DMS 273 treated with DMSO at 0.1 percent for 48 hours (cell line): ENCODE data around the gene SDC4.
"Not testable (repeated sequence)": the region's sequence is repeated elsewhere in the genome, so short reads cannot be mapped to it uniquely, and the experiment has no call there.

ENCODE experiments used
- DNase-seq: peaks from one replicate; lab custom pipeline; 2025; lab: John Stamatoyannopoulos, UW

SDC4 gene

DNA sequence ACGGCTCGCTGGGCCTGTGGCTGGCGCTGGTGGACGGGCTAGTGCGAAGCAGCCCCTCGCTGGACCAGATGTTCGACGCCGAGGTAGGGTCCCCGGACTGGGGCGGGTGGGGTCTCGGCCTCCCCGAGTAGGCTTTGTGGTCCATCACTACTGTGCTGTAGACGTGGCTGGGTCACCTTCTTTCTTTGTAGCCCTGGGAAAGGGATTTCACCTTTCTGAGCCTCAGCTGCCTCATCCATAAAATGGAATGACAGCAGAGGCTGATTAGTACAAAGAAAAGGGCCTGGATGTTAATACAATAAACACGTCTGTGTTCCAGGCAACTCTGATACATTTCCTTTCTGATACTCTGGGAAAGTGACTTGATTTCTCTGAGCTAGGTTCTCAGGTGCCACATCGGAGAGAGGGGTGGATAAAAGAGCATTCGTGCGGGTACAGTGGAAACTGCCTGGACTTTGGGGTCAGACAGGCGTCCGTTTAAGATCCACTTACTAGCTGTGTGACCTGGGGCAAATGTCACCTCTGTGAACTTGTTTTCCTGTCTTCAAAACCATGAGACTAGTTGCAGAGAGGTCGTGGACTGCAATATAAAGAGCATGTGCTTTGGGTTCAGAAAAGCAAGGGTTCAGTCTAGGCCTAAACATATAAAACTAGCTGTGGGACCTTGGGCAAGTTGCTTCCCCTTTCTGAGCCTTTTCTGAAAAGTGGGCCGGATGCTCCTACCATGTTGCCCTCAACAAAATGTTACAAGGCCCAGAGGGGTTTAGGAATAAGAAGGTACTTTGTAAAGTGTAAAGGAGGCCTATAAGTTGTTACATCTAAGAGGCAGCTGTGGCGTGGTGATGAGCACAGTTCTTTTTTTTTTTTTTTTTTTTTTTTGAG lies 15.6 kb upstream of the SDC4 start:
- no peak for DNase-seq

DNA sequence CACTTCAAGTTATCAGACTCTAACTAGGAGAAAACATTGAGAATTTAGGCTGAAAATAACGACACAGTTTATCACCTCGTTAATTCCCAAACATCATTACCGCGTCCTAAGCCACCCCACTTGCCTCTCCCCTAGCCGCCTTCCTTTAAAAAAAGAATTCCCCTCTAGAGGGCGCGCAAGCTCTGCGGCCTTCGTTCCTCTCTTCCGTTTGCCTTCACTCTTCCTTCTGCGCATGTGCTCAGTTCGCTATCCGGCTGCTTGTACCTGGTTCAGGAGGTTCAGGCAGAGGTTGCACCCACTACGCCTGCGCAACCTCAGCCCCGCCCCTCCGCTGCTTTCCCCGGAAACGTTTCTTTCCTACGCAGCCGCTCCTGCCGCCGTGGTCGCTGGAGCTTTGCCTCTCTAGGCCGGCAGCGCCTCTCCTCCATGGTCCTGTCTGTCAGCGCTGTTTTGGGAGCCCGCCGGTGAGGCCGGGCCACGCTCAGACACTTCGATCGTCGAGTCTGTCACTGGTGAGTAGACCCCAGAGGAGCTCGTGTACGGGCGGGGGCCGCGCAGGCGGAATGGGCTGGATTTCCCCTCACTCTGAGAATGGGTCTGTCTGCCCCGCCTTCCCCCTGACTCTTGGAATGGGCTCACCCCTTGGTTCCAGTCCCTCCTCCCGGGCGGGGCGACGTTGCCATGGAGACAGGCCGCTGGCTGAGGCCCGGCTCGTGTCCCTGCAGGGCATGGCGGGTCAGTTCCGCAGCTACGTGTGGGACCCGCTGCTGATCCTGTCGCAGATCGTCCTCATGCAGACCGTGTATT lies 14.8 kb upstream of the SDC4 start, which contains the start of gene SYS1:
Gene SYS1 (plus strand): TSS at position 353 of the 807 bp plus-strand sequence. CDS start 376 bp downstream, at position 729.
- DNase-seq, result peak; percentile 98

DNA sequence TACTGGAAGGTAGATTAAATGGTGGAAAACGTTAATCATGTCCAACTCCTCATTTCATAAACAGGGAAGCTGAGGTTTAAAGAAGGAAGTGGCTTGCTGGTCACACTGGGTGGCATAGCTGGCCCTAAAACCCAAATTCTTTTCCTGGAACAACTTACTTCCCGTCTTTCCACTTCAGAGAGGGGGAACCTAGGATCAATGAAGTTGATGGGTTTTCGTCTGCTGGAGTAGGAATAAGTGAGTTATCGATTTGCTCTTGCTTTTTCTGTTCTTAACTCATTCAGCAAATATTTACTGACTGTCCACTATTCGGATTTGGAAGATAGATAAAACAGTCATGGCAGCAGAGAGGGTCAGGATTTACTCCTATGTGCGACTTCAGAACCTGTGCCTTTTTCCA lies 13.6 kb upstream of the SDC4 start:
- DNase-seq, result no peak

DNA sequence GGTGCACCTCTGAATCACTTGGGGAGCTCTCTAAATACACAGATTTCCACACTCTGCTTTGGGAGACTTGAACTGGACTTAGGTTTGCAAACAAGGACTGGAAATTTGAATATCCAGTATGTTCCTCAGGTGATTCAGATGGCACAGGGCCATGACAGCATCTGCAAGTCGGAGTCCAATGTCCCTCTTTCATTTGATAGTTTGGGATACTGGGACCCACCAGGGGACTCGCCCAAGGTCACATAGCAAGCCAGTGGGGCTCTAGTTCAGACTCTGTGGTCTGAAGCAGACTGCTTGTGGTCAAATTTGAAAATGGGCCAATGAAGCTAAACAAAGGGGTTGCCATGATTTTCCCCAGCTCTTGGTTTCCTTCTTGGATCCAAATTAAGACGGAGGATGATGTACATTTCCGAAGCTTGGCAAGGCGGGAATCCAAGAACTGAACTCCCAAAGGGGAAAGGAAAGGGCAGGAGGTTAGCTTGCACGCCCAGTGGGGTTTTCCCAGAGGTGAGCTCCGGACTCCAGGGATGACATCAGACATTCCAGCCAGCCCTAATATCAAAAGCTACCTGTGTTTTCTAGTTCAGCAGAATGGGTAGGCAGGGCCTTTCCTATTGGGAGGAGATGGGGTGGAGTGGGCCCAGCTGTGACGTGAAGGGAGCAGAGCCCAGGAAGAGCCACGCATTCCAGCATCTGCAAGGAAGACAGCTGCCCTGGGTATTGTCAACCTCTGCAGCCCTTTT lies 11.4 kb upstream of the SDC4 start:
- DNase-seq, result no peak

DNA sequence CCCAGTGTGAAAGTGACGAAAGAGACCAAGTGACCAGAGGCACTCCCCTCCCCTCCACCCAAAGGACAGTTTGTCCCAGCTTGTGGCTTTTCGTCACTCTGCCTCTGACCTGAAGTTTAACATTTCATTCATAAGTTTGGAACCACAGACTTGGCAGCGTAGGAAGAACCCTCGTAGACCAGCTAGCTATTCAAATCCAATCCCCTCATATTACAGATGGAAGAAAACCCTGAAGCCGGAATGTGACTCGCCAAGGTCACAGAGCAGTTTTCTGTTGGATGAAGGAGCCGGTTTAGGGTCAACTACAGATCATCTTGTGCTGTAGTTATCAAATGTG lies 10.8 kb upstream of the SDC4 start:
- no peak for DNase-seq

DNA sequence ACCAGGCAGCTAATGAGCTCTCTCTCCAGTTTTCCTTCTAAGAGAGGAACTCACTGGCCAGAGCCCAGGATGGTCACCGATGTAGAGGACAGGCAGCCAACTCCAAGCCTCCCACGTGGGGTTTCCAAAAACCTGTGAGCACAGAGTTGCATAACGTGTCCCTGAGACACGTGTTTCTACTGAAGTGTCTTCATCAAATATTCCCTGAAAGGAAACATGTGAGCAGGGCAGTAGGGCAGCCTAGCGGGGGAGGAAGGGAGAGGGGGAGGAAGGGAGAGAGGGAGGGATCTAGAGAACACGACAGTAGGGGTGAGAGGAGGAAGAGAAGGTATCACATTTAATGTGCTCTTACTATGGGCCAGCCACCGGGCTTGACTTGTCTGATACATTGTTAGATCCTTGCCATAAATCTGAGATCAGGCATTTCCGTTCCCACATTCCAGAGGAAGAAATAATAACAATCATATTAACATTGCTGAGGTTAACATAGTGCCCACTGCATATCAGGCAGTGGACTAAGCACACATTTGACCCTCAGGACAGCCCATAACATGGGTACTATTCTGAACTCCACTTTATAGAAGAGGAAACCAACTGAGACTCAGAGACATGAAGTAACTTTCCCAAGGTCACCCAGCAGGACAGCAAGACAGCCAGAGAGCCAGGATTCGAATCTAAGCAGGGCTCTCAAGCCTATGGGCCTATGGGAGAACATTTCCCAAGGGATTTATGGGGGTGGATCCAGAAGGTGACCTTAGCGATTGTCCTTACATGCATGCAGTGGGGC lies 10.3 kb upstream of the SDC4 start:
- no peak for DNase-seq

DNA sequence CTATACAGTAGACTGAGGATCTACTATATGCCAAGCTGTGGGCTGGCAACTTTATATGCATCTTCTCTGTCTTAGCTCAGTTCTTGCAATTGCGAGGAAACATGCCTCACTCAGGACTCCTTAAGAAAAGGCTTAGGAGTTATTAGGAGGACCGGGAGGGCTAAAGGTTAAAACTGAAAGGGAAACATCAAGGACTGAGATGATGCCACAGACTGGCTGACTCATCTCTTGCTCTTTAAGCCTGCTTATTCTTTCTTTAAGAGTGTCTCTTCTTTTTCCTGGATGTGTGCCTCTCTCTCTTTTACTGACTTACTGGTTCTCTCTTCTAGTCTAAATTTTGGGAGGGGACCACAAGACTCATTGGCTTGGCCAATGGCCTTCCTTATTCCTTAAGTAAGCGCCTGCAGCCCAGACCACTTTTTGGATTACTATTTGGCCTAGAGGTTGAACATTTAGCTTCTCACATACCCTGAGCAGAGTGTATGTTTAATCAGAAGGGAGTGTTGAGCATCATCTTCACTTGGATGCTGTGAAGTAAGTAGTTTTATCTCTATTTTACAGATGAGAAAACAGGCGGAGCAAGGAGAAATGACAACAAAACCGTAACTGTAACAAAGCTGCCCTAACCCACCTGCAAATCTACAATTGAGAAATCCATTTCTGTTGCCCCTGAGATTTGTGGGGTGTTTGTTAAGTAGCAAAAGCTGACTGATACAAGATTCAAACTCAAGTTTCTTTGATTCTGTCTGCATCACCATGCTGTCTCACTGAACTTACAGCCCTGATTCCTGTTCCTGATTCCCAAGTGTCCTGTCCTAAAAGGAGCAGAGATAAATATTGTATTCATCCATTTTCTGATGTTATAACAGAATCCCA lies 7.2 kb upstream of the SDC4 start:
- no peak for DNase-seq

DNA sequence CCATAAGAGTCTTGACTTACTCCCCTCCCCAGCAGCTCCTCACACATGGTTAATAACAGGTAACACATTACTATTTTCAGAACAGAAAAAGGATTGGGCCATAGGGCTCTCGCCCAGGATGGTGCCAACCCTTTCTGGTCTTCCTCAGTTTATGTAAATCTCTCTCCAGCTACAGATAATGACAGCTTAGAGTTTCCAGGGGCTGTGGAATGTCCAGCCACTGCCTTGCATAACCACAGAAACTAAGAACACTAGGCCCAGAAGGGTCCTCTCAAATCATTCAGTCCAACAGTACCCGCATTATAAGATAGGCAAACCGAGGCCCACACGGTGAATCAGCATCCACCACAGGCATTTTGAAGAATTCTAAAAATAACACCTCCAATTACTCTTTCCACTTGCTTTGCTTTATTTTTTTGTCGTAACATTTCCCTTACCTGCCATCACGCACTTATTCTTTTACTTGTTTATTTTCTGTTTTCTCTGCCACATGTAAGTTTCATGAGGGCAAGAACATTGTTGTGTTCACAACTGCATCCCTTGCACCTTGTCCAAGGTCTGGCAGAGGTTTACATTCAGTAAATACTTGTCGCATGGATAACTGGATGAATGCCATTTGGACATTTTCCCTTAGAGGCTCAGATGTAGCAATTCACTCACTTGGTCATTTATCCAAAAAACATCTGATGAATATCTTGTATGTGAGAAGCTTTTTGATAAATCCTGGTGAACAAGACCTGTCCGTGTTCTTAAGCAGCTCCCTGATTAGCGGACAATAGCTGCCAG lies 6.4 kb upstream of the SDC4 start:
- DNase-seq, result no peak

DNA sequence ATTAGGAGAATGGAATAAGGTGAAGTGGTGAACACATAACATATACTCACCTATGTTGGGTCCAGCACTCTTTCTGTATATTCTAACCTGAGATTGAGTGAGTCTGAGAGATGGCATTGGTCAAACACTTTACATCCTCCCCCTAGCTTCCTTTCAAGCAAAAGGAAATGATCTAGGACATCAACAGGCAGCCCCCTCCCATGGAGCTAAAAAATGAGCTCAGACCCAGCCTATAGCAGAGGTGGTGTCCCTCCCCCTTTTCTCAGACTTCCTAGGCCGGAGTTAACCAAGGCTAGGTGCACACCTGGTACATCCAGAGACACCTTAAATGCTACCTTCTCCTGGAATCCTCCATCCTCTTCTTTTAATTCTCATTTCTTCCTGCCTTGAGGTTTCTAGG lies 5.5 kb upstream of the SDC4 start:
- no peak for DNase-seq

DNA sequence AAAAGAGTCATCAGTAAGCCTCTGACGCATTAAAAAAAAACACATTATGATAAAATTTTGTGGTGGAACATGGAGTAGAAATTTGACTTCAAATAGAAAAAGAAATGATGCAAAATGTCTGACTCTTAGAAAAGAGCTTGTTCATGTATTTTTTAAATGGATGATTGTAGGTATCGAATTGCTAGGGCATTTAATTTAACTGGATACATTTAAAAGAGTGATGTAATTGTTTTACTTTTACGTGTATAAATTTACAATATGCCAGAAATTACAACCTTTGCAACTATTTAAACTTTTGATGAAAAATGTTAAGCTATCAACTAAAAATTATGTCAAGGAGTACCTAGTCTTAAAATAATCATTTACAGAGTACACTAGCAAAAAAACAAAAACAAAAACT lies 4.5 kb upstream of the SDC4 start:
- DNase-seq, result no peak

DNA sequence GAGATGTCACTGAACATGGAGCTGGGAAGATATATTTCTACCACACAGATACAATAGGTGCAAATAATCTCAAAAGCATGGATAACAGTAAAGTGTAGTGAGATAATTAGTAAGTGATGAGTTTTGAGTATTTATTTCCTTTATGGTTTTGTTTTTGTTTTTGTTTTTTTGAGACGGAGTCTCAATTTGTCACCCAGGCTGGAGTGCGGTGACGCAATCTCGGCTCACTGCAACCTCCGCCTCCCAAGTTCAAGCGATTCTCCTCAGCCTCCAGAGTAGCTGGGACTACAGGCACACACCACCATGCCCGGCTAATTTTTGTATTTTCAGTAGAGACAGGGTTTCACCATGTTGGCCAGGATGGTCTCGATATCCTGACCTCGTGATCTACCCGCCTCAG lies 2.6 kb upstream of the SDC4 start:
- not testable (repeated sequence) for DNase-seq

DNA sequence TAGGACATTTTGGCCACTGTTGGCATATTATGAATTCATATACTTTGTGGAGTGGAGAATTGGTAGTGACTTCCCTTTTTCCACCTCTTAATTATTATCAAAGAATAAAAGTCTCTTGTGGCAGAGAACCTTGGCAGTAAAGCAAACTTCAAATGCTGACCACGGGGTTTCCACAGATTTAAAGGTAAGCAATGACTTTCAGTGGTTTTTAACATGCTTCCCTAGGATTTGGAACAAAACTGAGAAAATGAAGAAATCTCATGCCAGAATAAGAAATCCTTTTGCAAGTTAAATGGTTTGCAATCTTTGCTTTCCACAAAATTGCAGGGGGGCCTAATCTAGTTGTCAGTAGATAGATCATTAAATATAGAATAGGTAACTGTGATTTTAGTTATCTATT lies 2.0 kb upstream of the SDC4 start:
- DNase-seq, result no peak

DNA sequence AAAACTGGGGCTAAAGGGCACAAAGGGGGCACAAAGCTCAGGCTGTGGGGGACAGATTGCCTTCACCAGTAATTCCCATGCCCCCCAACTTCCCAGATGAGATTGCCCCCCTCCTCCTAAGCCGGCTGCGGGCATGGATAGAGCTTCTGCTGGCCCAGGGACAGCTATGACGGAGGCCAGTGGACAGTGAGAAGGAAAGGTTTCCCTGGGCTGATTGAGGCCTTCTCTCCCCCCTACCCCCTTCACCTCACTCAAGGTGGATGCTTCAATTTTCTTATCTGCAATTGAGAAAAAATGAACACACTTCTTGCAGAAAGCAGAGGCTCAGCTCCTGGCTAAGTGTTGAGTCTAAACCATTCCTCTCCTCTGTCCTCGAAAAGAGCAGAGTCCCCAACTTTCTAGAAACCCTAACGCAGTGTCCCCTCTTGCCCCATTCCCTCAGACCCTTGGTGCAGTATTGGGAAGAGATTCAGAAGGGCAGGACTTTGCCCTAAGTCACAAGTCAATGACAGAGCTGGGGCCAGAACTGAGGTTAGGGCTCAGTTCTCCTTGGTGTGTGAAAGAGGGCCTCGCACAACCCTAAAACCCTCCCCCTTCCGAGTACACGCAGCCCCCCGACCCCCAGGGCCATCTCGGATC lies 808 bp downstream of the SDC4 start:
- DNase-seq, result no peak

DNA sequence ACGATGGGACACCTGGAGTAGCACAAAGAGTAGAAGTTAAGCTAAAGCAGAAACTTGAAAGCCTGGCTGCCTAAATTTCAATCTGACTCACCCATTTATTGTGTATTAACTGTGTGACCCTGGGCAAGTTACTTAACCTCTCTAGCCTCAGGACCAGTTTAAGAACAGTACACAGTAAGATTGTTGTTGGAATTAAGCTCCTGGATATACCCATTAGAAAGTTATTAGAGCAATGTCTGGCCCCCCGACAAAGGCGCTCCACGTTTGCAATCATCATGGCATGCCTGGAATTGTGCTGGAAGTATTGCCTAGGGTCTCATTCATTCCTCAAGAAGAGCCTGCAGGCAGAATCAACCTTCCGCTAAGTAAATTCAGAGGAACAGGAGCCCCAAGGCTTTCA lies 1.4 kb downstream of the SDC4 start:
- no peak for DNase-seq

DNA sequence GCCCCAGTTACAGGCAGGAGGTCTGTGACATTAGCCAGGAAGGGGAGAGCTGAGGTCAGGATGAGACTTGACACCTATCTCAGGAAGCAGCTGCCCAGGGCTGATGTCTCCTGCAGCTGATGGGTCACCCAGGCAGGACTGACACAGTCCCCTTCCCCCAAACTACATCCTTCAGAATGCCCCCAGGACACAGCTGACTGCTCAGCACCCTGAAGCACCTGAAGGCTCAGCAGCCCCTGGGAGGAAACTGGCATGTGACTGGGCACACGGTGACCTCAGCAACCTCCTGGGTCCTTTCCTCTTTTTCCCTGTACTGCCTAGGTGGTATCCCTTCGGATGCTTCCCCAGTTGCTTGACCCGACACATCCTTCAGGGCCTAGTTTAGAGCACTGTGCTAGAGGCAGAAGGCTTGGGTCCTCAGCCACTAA lies 1.9 kb downstream of the SDC4 start:
- no peak for DNase-seq

DNA sequence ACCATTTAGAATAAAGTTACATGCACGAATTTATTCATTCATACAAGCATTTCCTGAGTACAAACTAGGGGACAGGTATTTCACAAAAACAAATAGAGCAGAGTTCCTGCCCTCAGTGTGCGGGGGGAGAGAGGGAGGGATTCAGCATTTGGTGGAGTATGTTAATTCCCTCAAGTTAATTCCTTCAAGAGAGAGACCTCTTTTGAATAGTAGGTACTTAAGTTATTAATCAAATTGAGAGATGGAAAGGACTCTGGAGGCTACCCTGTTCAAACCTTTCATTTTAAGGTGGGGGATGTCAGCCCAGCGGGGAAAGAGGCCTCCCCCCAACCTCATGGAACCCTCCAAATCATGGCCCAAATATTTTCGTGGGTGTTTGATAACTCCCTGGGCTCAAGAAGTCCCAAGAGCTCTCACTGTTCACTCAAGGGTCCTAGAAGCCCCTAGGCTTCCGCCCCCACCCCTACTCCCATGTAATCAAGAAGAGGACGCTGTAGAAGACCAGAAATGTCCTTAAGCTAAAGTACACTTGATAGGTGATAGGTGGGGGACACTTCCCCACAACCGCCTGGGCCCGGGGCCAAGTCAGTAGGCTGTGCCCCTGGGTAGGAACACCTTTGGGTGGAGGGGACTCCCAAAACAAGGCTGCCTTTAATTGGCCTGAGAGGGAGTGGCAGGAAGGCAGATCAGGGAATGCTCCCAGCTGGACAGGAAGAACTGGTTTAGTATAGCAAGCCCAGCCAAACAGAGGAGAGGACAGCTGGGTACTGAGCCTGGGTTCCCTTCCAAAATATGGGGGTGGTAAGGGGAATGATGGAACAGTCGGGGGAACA lies 2.9 kb downstream of the SDC4 start:
- no peak for DNase-seq

DNA sequence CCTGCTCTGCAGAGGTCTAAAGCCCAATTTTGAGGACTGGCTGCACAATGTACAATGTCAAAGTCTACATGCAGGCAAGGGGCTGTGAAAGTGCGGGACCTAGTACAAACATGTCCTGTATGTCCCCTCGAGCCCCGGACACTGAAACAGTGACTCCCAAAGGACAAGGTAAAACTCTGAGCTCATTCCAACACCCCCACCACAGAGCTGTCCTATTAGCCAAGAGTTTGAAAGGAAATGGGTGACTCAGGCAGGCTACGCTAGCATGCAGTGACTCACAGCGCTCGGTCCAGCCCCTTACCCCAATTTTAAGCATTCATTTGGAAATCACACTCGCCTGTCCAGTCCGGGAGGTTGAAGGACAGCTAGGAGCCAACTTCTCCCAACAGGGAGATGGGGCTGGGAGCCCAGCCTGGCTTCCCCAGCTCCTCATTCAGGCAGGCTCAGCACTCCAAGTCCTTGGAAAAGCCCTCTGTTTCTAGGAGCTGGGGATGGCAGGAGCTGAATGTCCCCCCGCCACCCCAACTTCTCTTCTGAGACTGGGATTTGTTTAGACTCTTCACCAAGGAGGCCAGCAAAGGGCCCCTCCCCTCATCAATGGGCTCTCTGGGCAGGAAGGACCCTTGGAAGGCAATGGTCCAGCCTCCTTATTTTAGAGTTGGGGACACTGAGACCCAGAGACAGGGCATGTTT lies 3.9 kb downstream of the SDC4 start:
- no peak for DNase-seq
